ENCODE data around the gene TDRKH. TPM values are rescaled to one million over a fixed set of nuclear protein-coding genes. Genes with fewer than 3 reads are reported as not detected.

The TDRKH gene
- total and polyA plus RNA-seq, 2 of the 13 experiments (the other 11 are each of a cell fraction or from before 2014, with no cell fraction given) = 3.9 to 5.4 TPM

DNA sequence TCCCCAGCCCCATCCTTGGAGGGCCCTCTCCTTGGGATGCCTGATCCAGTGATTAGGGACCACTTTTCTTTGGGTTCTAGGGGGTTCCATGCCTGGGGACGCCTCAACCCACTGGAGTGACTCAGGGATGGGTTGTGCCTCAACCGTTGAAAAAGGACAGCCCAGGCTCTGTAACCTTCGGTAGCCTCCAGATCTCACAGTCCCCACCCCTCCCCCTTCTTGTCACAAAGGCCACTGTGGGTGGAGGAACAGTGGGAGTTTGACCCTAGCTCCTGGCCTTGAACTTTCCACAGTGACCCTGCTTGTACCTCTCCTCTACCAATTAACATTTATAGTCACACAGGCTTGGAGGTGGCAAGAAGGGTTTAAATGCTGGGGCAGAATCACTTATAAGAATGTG is 43.9 kb upstream of the TDRKH start (continued):
- TF ChIP-seq, protein P1, sequence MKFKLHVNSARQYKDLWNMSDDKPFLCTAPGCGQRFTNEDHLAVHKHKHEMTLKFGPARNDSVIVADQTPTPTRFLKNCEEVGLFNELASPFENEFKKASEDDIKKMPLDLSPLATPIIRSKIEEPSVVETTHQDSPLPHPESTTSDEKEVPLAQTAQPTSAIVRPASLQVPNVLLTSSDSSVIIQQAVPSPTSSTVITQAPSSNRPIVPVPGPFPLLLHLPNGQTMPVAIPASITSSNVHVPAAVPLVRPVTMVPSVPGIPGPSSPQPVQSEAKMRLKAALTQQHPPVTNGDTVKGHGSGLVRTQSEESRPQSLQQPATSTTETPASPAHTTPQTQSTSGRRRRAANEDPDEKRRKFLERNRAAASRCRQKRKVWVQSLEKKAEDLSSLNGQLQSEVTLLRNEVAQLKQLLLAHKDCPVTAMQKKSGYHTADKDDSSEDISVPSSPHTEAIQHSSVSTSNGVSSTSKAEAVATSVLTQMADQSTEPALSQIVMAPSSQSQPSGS (CRISPR knock-in tag; IDR thresholded peaks at IDR 0.05) = no peak
- TF ChIP-seq, protein P2, sequence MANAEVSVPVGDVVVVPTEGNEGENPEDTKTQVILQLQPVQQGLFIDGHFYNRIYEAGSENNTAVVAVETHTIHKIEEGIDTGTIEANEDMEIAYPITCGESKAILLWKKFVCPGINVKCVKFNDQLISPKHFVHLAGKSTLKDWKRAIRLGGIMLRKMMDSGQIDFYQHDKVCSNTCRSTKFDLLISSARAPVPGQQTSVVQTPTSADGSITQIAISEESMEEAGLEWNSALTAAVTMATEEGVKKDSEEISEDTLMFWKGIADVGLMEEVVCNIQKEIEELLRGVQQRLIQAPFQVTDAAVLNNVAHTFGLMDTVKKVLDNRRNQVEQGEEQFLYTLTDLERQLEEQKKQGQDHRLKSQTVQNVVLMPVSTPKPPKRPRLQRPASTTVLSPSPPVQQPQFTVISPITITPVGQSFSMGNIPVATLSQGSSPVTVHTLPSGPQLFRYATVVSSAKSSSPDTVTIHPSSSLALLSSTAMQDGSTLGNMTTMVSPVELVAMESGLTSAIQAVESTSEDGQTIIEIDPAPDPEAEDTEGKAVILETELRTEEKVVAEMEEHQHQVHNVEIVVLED (CRISPR knock-in tag; IDR thresholded peaks at IDR 0.05; ENCODE audit: borderline replicate concordance) = no peak
- TF ChIP-seq MTA1 (CRISPR knock-in tag; IDR thresholded peaks at IDR 0.05; ENCODE audit: borderline replicate concordance) (no peak), GPBP1L1 (CRISPR knock-in tag; IDR thresholded peaks at IDR 0.05) (no peak), ZNF335 (CRISPR knock-in tag; IDR thresholded peaks at IDR 0.05) (no peak), TSC22D2 (CRISPR knock-in tag; IDR thresholded peaks at IDR 0.05; ENCODE audit: borderline replicate concordance) (no peak), NCOA1 (CRISPR knock-in tag; IDR thresholded peaks at IDR 0.05) (no peak), ZNF672 (CRISPR knock-in tag; IDR thresholded peaks at IDR 0.05) (no peak), NFKBIZ (CRISPR knock-in tag; IDR thresholded peaks at IDR 0.05) (no peak), RARA (CRISPR knock-in tag; IDR thresholded peaks at IDR 0.05) (peak; percentile 92), ZNF709 (CRISPR knock-in tag; IDR thresholded peaks at IDR 0.05) (no peak), ATF7-NPFF (CRISPR knock-in tag; IDR thresholded peaks at IDR 0.05; ENCODE audit: low read depth) (no peak), EEA1 (CRISPR knock-in tag; IDR thresholded peaks at IDR 0.05; ENCODE audit: borderline replicate concordance) (no peak), ZNF607 (CRISPR knock-in tag; IDR thresholded peaks at IDR 0.05; ENCODE audit: borderline replicate concordance) (no peak), YEATS4 (CRISPR knock-in tag; IDR thresholded peaks at IDR 0.05; ENCODE audit: borderline replicate concordance) (no peak), ZNF333 (CRISPR knock-in tag; IDR thresholded peaks at IDR 0.05; ENCODE audit: borderline replicate concordance) (no peak), NKX3-1 (CRISPR knock-in tag; IDR thresholded peaks at IDR 0.05) (no peak), ZIK1 (CRISPR knock-in tag; IDR thresholded peaks at IDR 0.05; ENCODE audit: borderline replicate concordance, low read depth) (no peak), SRSF9 (IDR thresholded peaks at IDR 0.05; ENCODE audit: borderline replicate concordance, insufficient read depth, low read depth, low read length, poor library complexity, severe bottlenecking) (no peak), ZNF362 (CRISPR knock-in tag; IDR thresholded peaks at IDR 0.05; ENCODE audit: borderline replicate concordance) (no peak), SP5 (CRISPR knock-in tag; IDR thresholded peaks at IDR 0.05; ENCODE audit: borderline replicate concordance, low read depth) (peak; percentile 65), MLX (CRISPR knock-in tag; IDR thresholded peaks at IDR 0.05) (no peak), NR2F2 (IDR thresholded peaks at IDR 0.05; ENCODE audit: borderline replicate concordance, low read depth) (peak; percentile 73), KDM6A (CRISPR knock-in tag; IDR thresholded peaks at IDR 0.05; ENCODE audit: low read depth) (peak; percentile 75)
- TF ChIP-seq, protein P3, sequence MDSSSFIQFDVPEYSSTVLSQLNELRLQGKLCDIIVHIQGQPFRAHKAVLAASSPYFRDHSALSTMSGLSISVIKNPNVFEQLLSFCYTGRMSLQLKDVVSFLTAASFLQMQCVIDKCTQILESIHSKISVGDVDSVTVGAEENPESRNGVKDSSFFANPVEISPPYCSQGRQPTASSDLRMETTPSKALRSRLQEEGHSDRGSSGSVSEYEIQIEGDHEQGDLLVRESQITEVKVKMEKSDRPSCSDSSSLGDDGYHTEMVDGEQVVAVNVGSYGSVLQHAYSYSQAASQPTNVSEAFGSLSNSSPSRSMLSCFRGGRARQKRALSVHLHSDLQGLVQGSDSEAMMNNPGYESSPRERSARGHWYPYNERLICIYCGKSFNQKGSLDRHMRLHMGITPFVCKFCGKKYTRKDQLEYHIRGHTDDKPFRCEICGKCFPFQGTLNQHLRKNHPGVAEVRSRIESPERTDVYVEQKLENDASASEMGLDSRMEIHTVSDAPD (CRISPR knock-in tag; IDR thresholded peaks at IDR 0.05) = no peak
